Measurements from ENCODE around the gene SFSWAP.

DNA sequence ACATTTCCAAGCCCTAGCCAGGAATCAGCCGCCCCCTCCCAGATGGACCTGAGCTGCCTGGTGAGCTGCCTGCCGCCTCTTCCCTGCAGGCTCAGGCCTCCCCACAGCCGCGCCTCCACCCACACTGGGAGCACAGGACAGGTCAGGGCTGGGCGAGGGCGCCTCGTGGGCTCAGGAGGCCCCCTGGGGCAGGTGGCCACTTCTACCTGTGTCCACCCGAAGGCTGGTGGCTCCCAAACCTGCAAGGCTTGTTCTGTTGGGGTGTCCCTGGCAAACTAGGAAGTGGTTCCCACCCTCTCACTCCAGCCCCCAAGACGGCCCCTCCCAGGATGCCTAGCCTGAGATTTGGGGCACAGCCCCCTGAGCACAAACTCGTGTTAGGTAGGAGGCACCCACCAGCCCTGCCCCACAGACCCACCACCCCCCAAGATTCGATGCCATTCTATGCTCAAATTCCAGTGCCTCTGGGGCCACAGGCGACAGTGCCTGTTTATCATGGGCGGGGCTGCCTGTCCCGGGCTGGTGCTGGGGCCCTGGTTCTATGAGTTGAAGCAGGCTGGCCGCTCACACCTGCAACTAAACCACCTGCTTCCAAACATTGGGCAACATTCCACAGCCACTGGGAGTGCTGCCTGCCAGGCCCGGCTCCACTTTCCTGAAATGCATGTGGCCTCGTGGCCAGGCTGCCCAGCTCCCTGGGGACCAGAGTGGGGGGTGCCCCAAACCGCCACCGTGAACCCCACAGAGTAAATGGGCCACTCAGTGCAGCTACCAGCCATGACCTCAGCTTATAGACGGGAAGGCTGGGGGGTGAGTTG, 124.1 kb downstream of the SFSWAP start:
- TF ChIP-seq, protein P1, sequence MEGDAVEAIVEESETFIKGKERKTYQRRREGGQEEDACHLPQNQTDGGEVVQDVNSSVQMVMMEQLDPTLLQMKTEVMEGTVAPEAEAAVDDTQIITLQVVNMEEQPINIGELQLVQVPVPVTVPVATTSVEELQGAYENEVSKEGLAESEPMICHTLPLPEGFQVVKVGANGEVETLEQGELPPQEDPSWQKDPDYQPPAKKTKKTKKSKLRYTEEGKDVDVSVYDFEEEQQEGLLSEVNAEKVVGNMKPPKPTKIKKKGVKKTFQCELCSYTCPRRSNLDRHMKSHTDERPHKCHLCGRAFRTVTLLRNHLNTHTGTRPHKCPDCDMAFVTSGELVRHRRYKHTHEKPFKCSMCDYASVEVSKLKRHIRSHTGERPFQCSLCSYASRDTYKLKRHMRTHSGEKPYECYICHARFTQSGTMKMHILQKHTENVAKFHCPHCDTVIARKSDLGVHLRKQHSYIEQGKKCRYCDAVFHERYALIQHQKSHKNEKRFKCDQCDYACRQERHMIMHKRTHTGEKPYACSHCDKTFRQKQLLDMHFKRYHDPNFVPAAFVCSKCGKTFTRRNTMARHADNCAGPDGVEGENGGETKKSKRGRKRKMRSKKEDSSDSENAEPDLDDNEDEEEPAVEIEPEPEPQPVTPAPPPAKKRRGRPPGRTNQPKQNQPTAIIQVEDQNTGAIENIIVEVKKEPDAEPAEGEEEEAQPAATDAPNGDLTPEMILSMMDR (IDR thresholded peaks at IDR 0.05; ENCODE audit: low read depth, low read length, missing input control) = no peak
- TF ChIP-seq, protein P2, sequence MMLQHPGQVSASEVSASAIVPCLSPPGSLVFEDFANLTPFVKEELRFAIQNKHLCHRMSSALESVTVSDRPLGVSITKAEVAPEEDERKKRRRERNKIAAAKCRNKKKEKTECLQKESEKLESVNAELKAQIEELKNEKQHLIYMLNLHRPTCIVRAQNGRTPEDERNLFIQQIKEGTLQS (IDR thresholded peaks at IDR 0.05) = no peak
- TF ChIP-seq TAF1 (conservative IDR thresholded peaks at IDR 0.05) = no peak
- no peak for TF ChIP-seq YY1 (IDR thresholded peaks at IDR 0.05)
- no peak for TF ChIP-seq JUND (IDR thresholded peaks at IDR 0.05)
- TF ChIP-seq, protein P3, sequence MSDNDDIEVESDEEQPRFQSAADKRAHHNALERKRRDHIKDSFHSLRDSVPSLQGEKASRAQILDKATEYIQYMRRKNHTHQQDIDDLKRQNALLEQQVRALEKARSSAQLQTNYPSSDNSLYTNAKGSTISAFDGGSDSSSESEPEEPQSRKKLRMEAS (IDR thresholded peaks at IDR 0.05) = no peak
- no peak for TF ChIP-seq RAD21 (IDR thresholded peaks at IDR 0.05)
- TF ChIP-seq, protein P4, sequence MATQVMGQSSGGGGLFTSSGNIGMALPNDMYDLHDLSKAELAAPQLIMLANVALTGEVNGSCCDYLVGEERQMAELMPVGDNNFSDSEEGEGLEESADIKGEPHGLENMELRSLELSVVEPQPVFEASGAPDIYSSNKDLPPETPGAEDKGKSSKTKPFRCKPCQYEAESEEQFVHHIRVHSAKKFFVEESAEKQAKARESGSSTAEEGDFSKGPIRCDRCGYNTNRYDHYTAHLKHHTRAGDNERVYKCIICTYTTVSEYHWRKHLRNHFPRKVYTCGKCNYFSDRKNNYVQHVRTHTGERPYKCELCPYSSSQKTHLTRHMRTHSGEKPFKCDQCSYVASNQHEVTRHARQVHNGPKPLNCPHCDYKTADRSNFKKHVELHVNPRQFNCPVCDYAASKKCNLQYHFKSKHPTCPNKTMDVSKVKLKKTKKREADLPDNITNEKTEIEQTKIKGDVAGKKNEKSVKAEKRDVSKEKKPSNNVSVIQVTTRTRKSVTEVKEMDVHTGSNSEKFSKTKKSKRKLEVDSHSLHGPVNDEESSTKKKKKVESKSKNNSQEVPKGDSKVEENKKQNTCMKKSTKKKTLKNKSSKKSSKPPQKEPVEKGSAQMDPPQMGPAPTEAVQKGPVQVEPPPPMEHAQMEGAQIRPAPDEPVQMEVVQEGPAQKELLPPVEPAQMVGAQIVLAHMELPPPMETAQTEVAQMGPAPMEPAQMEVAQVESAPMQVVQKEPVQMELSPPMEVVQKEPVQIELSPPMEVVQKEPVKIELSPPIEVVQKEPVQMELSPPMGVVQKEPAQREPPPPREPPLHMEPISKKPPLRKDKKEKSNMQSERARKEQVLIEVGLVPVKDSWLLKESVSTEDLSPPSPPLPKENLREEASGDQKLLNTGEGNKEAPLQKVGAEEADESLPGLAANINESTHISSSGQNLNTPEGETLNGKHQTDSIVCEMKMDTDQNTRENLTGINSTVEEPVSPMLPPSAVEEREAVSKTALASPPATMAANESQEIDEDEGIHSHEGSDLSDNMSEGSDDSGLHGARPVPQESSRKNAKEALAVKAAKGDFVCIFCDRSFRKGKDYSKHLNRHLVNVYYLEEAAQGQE (IDR thresholded peaks at IDR 0.05) = no peak
- no peak for TF ChIP-seq GABPA (IDR thresholded peaks at IDR 0.05 in 1 of 2, conservative IDR thresholded peaks at IDR 0.05 in 1 of 2)
